ENCODE results near the gene KYAT1.

Gene KYAT1

DNA sequence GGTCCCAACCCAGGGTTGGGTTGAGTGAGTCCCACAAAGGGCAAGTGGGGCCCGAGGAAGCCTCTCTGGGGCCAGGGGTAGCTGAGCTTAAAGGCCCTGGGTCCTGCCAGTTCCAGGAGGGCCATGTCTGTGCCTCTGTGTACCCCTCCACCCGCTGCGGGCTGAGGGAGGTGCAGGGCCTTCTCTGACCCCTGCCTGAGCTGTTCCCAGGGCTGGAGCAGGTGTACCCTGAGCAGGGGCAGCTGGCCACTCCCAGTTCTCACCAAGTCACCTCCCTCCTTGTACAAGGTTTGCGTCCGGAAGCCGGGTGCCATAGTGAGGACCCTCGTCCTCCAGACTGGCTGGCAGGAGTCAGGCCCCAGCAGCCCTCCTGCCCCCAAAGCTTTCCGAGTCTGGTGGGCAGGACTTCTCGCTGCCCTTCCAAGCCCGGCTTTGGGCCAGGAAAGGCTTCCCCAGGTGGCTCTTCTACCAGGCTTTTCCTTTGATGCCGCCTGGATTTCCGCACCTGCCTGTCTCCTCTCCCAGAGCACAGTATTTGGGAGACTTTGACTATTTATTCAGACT lies 72.6 kb downstream of the KYAT1 start:
- no peak for DNase-seq (ENCODE audit: low read depth)
- no peak overlapping the region for H3K4me3 ChIP-seq (ENCODE audit: low read depth, low read length)
- TF ChIP-seq, protein P1, sequence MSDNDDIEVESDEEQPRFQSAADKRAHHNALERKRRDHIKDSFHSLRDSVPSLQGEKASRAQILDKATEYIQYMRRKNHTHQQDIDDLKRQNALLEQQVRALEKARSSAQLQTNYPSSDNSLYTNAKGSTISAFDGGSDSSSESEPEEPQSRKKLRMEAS (IDR thresholded peaks at IDR 0.05; ENCODE audit: low read depth, low read length) = no peak
- TF ChIP-seq POLR2A (IDR thresholded peaks at IDR 0.05; ENCODE audit: extremely low read depth, insufficient read length) (no peak), MYC (IDR thresholded peaks at IDR 0.05; ENCODE audit: low read depth, low read length) (no peak)
- TF ChIP-seq, protein P2, sequence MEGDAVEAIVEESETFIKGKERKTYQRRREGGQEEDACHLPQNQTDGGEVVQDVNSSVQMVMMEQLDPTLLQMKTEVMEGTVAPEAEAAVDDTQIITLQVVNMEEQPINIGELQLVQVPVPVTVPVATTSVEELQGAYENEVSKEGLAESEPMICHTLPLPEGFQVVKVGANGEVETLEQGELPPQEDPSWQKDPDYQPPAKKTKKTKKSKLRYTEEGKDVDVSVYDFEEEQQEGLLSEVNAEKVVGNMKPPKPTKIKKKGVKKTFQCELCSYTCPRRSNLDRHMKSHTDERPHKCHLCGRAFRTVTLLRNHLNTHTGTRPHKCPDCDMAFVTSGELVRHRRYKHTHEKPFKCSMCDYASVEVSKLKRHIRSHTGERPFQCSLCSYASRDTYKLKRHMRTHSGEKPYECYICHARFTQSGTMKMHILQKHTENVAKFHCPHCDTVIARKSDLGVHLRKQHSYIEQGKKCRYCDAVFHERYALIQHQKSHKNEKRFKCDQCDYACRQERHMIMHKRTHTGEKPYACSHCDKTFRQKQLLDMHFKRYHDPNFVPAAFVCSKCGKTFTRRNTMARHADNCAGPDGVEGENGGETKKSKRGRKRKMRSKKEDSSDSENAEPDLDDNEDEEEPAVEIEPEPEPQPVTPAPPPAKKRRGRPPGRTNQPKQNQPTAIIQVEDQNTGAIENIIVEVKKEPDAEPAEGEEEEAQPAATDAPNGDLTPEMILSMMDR (IDR thresholded peaks at IDR 0.05; ENCODE audit: low read depth, low read length) = no peak

DNA sequence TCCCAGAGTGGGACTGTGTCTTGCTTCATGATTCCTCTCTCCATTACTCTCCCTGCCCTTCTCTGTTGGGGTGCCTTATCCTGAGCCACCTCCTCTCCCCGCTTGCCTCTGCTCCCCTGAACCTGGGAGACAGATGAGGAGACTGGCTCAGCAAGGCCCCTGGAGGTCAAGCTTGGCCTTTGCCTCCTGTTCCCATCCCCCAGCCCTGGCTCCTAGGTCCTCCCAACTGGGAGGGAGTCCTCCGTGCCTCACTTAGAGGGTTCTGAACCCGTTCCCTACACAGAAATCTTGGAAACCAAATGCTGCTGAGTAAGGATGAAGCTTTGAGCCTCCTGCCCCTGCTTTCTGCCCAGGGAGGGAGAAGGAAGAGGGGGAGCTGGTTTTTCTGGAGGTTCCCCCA lies 73.2 kb downstream of the KYAT1 start:
- TF ChIP-seq, protein P2 (IDR thresholded peaks at IDR 0.05; ENCODE audit: low read depth, low read length) = no peak
- TF ChIP-seq POLR2A (IDR thresholded peaks at IDR 0.05; ENCODE audit: extremely low read depth, insufficient read length) (no peak), MYC (IDR thresholded peaks at IDR 0.05; ENCODE audit: low read depth, low read length) (no peak)
- TF ChIP-seq, protein P1 (IDR thresholded peaks at IDR 0.05; ENCODE audit: low read depth, low read length) = no peak
- no peak for DNase-seq (ENCODE audit: low read depth)
- H3K4me3 ChIP-seq (ENCODE audit: low read depth, low read length) = no peak overlapping the region

GRCh38 chr9:128807827-128808226 lies 73.9 kb downstream of the KYAT1 start:
- no peak for DNase-seq (ENCODE audit: low read depth)
- TF ChIP-seq, protein P2 (IDR thresholded peaks at IDR 0.05; ENCODE audit: low read depth, low read length) = no peak
- TF ChIP-seq MYC (IDR thresholded peaks at IDR 0.05; ENCODE audit: low read depth, low read length) = no peak
- H3K4me3 ChIP-seq (ENCODE audit: low read depth, low read length) = no peak overlapping the region

- DNase-seq (ENCODE audit: low read depth) = no peak
- TF ChIP-seq, protein P1 (IDR thresholded peaks at IDR 0.05; ENCODE audit: low read depth, low read length) = no peak
- TF ChIP-seq POLR2A (IDR thresholded peaks at IDR 0.05; ENCODE audit: extremely low read depth, insufficient read length) = no peak
- no peak for TF ChIP-seq MYC (IDR thresholded peaks at IDR 0.05; ENCODE audit: low read depth, low read length)
- TF ChIP-seq, protein P2 (IDR thresholded peaks at IDR 0.05; ENCODE audit: low read depth, low read length) = no peak
- H3K4me3 ChIP-seq (ENCODE audit: low read depth, low read length) = no peak overlapping the region
Measured at GRCh38 chr9:128805661-128806060, 76.1 kb downstream of the KYAT1 start.

DNA sequence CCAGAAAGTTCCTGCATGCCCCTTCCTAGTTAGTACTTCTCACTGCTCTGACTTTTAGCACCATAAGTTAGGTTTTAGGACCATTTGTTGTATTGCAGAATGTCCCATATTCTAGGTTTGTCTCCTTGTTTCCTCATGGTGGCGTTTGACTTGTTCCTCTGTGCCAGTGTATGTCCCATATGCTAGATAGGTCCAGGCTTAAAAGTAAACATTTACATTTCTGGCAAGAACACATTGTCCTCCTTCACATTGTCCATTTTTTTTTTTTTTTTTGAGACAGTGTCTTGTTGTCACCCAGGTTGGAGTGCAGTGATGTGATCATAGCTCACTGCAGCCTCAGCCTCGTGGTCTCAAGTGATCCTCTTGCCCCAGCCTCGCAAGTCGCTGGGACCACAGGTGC lies 79.3 kb downstream of the KYAT1 start:
- no peak overlapping the region for H3K4me3 ChIP-seq (ENCODE audit: low read depth, low read length)
- DNase-seq (ENCODE audit: low read depth) = no peak
- TF ChIP-seq, protein P1 (IDR thresholded peaks at IDR 0.05; ENCODE audit: low read depth, low read length) = no peak
- TF ChIP-seq MYC (IDR thresholded peaks at IDR 0.05; ENCODE audit: low read depth, low read length) (no peak), POLR2A (IDR thresholded peaks at IDR 0.05; ENCODE audit: extremely low read depth, insufficient read length) (no peak)
- TF ChIP-seq, protein P2 (IDR thresholded peaks at IDR 0.05; ENCODE audit: low read depth, low read length) = no peak

- no peak overlapping the region for H3K4me3 ChIP-seq (ENCODE audit: low read depth, low read length)
- TF ChIP-seq POLR2A (IDR thresholded peaks at IDR 0.05; ENCODE audit: extremely low read depth, insufficient read length) = no peak
- TF ChIP-seq, protein P1 (IDR thresholded peaks at IDR 0.05; ENCODE audit: low read depth, low read length) = no peak
- no peak for DNase-seq (ENCODE audit: low read depth)
Measured at GRCh38 chr9:128800061-128800460, 81.7 kb downstream of the KYAT1 start.
